Prostate gland (tissue), 2 donors: ENCODE results near the gene SPNS3. TPM values are rescaled to one million over a fixed set of nuclear protein-coding genes. Genes with fewer than 3 reads are reported as not detected.

Source experiments
- DNase-seq: peaks from one replicate; pipeline ENCODE4 v3.0.0-alpha.2; 2019; ENCODE audit warnings: low spot score
- H3K27ac ChIP-seq, 2 donors: fragments of 200-600 bp; sonication (generic); 2 replicates each; pipeline ENCODE4 v1.5.1; 2017 to 2019
- H3K27me3 ChIP-seq: fragments of 200-600 bp; sonication (generic); replicated peaks from 2 replicates; pipeline ENCODE4 v1.5.1; 2019; ENCODE audit not compliant: insufficient read depth
- H3K36me3 ChIP-seq, 2 donors: fragments of 200-600 bp; sonication (generic); 1 replicate in 1 of 2; 2 replicates in 1 of 2; pipeline versions ENCODE4 v1.5.1 to v1.8.1; 2017 to 2019
- H3K4me1 ChIP-seq: fragments of 200-600 bp; sonication (generic); replicated peaks from 2 replicates; pipeline ENCODE4 v1.5.1; 2019
- H3K4me3 ChIP-seq, 2 donors: fragments of 200-600 bp; sonication (generic); 2 replicates each; pipeline ENCODE4 v1.5.1; 2017 to 2019
- H3K9me3 ChIP-seq: fragments of 200-600 bp; sonication (generic); 2 replicates; pipeline ENCODE4 v1.5.1; 2017
- CTCF ChIP-seq, 4 experiments: fragments of 200-600 bp in 2 of 4; fragments of 450-650 bp in 2 of 4; sonication (generic) in 2 of 4; IDR thresholded peaks; 1 replicate in 3 of 4; 2 replicates in 1 of 4; pipeline ENCODE4 v1.5.1; 2016 to 2019; ENCODE audit warnings: antibody characterized with exemption in 4 of 4, mild to moderate bottlenecking in 2 of 4, moderate library complexity in 2 of 4
- POLR2A ChIP-seq: fragments of 450-650 bp; IDR thresholded peaks from one replicate; pipeline ENCODE4 v1.6.1; 2016; ENCODE audit warnings: antibody characterized with exemption, mild to moderate bottlenecking
- POLR2AphosphoS5 ChIP-seq: sonication (generic); formaldehyde crosslinking; IDR thresholded peaks from one replicate; pipeline ENCODE4 v1.6.1; 2017; ENCODE audit warnings: antibody characterized with exemption
- WGBS: methylation state at CpG from one replicate; pipeline ENCODE4 v1.1.5; 2018; 5-methylcytosine and 5-hydroxymethylcytosine counted together
- intact Hi-C: fragments of 100-400 bp; cut with DNase I; formaldehyde crosslinking; loops from one replicate; pipeline ENCODE4 v1.14.2; 2022
- total RNA-seq, 2 donors: library from RNA; depleted of rRNA; stranded (reverse); fragments of >200 nt; gene quantifications; one replicate each; pipeline ENCODE4 v1.1.0, GENCODE V29; 2016

SPNS3 gene
- total RNA-seq, 2 donors from 2014 or later: 0.50 TPM; not detected in 1

GRCh38 chr17:4527566-4528125, 93.9 kb downstream of the SPNS3 start:
- no peaks in the 10 kb centered on the region for H3K27me3 ChIP-seq
- WGBS: 52% methylated on average over 12 of the region's 12 CpGs
- no peaks in the 10 kb centered on the region for H3K36me3 ChIP-seq
- no peak overlapping the region for H3K4me3 ChIP-seq
- intact Hi-C loops: no loop called here
- no peak for TF ChIP-seq POLR2AphosphoS5
- no peak for TF ChIP-seq POLR2A
- no peak for TF ChIP-seq CTCF (IDR thresholded peaks at IDR 0.05)
- DNase-seq: no peak
- no peaks in the 10 kb centered on the region for H3K9me3 ChIP-seq
- H3K4me1 ChIP-seq: no peaks in the 10 kb centered on the region
- no peak overlapping the region for H3K27ac ChIP-seq

DNA sequence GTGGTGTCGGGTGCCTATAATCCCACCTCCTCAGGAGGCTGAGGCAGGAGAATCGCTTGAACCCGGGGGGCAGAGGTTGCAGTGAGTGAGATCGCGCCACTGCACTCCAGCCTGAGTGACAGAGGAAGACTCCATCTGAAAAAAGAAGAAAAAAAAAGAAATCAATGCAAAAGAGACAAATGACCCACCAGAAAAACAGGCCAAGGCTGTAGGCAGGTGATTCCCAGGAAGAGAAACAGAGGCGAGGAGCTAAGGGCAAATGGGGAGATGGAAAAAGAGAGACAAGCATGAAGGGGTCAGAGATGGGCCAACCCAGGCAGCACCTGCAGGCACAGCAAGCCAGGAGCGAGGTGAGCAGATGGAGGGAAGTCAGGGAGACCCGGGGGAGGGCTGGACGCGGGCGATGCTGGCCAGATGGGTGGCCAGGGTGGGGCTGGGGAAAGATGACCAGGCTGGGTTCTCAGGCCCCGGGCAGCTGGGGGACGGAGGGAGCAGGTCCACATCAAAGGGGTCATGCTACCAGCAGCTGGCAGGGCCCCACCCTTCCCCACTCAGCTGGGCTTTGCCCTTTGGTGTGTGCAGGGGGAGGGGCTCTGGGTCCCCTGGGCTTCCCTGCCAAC, 95.9 kb downstream of the SPNS3 start:
- intact Hi-C loops: loop anchor here (10.0 kb wide), 1 partner anchor 105 kb away; no protein-coding TSS in a partner anchor
- Histone ChIP-seq H3K4me3 (no peak overlapping the region), H3K9me3 (no peaks in the 10 kb centered on the region), H3K27ac (no peak overlapping the region), H3K4me1 (no peaks in the 10 kb centered on the region), H3K36me3 (no peaks in the 10 kb centered on the region), H3K27me3 (no peaks in the 10 kb centered on the region)
- no peak for DNase-seq
- no peak for TF ChIP-seq POLR2A
- no peak for TF ChIP-seq POLR2AphosphoS5
- 88% methylated on average over 12 of the region's 13 CpGs for WGBS

DNA sequence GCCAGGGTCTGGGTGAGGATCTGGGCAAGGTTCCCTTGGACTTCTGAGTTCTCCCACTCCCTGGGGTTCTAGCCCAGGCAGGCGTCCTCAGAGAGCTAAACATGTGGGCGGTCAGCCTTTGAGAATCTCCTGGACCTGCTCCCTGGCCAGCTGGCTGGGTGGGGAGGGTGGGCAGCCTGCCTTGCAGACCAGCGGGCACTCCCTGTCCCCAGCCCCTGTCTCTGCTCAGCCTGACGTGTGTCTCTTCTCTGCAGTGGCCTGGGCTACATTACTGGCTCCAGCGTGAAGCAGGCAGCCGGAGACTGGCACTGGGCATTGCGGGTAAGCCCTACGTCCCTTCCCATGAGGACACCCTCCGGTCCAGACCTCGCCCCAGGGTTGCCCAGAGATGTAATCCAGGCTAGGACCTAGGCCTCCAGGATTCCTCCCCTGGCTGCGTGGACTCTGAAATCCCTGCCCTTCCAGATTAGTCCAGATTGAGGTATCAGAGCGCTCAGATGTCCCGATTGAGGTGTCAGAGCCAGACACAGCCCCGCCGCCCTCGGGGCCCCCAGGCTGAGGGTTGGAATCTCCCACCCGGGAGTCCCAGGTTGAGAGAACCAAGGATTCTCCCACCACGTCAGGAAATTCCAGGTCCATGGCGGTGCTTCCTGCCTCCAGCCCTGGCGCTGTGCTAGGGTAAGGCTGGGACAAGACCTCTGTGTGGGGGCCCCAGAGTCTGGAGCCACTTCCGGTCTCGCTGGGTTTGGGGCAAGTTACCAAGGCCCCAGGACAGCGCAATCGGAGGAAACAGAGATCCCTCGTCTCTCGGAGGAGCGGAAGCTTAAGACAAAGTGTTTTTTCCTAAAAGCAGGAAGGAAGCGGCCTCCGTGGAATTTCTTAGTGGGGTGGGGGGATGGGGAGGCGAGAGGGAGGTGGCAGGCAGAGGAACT, 97.3 kb downstream of the SPNS3 start:
- Histone ChIP-seq H3K4me1 (no peaks in the 10 kb centered on the region), H3K27me3 (no peaks in the 10 kb centered on the region), H3K4me3 (no peak overlapping the region), H3K27ac (no peak overlapping the region), H3K9me3 (no peaks in the 10 kb centered on the region), H3K36me3 (no peaks in the 10 kb centered on the region)
- DNase-seq: no peak
- WGBS: 73% methylated on average over 30 of the region's 30 CpGs
- TF ChIP-seq CTCF (IDR thresholded peaks at IDR 0.05) (no peak), POLR2AphosphoS5 (no peak), POLR2A (no peak)
- intact Hi-C loops: loop anchor here (10.0 kb wide), 1 partner anchor 106 kb away; no protein-coding TSS in a partner anchor

- Histone ChIP-seq H3K27ac (no peak overlapping the region), H3K9me3 (no peaks in the 10 kb centered on the region), H3K27me3 (no peaks in the 10 kb centered on the region), H3K36me3 (no peaks in the 10 kb centered on the region), H3K4me3 (no peak overlapping the region), H3K4me1 (no peaks in the 10 kb centered on the region)
- TF ChIP-seq CTCF (IDR thresholded peaks at IDR 0.05): no peak
- no peak for TF ChIP-seq POLR2AphosphoS5
- TF ChIP-seq POLR2A: no peak
- intact Hi-C loops: loop anchor here (10.0 kb wide), 1 partner anchor 107 kb away; no protein-coding TSS in a partner anchor
- WGBS: 93% methylated on average over 17 of the region's 17 CpGs
- no peak for DNase-seq
These were observed 98.4 kb downstream of the SPNS3 start for GRCh38 chr17:4531988-4532736.
